Mesenchymal stem cell (in vitro differentiated cells and primary cell): Measurements from ENCODE around the gene NACC2.

Experiments used
- DNase-seq: peaks from one replicate; pipeline ENCODE4 v3.0.0-alpha.2; 2013
- H2AFZ ChIP-seq: one replicate; pipeline ENCODE4 v1.6.1; 2013; ENCODE audit warnings: low read depth, mild to moderate bottlenecking, control low read depth, inconsistent platforms, low read length, moderate library complexity
- H2AK5ac ChIP-seq: 2 replicates; pipeline ENCODE4 v1.6.1; 2013; ENCODE audit warnings: low read length, moderate library complexity, mild to moderate bottlenecking, inconsistent platforms; ENCODE audit not compliant: severe bottlenecking
- H2BK120ac ChIP-seq: one replicate; pipeline ENCODE4 v1.6.1; 2013; ENCODE audit warnings: low read depth, mild to moderate bottlenecking, inconsistent platforms, low read length, moderate library complexity
- H2BK12ac ChIP-seq, 2 experiments: one replicate each; pipeline ENCODE4 v1.6.1; 2013; ENCODE audit warnings: inconsistent platforms in 2 of 2, low read length in 2 of 2, mild to moderate bottlenecking in 2 of 2, moderate library complexity in 2 of 2, control low read depth in 1 of 2
- H2BK15ac ChIP-seq: one replicate; pipeline ENCODE4 v1.6.1; 2013; ENCODE audit warnings: mild to moderate bottlenecking, low read depth, inconsistent platforms; ENCODE audit not compliant: poor library complexity, severe bottlenecking
- H2BK5ac ChIP-seq: 2 replicates; pipeline ENCODE4 v1.6.1; 2013; ENCODE audit warnings: low read depth, mild to moderate bottlenecking, low read length, control low read depth, inconsistent platforms; ENCODE audit not compliant: poor library complexity, severe bottlenecking
- H3K14ac ChIP-seq, 2 experiments: one replicate each; pipeline ENCODE4 v1.6.1; 2013; ENCODE audit warnings: inconsistent platforms in 2 of 2, low read length in 2 of 2, control low read depth in 1 of 2, mild to moderate bottlenecking in 1 of 2, moderate library complexity in 1 of 2
- H3K18ac ChIP-seq, 2 experiments: one replicate each; pipeline ENCODE4 v1.6.1; 2013; ENCODE audit warnings: inconsistent platforms in 2 of 2, low read length in 2 of 2, control low read depth in 1 of 2, low read depth in 1 of 2, mild to moderate bottlenecking in 1 of 2
- H3K23ac ChIP-seq, 2 experiments: one replicate each; pipeline ENCODE4 v1.6.1; 2013; ENCODE audit warnings: inconsistent platforms in 2 of 2, low read length in 2 of 2, mild to moderate bottlenecking in 2 of 2, moderate library complexity in 2 of 2, control low read depth in 1 of 2
- H3K27ac ChIP-seq: 2 replicates; pipeline ENCODE4 v1.5.1; 2013; ENCODE audit warnings: mild to moderate bottlenecking, moderate library complexity, low read length, control low read depth, inconsistent platforms; ENCODE audit not compliant: poor library complexity, severe bottlenecking
- H3K27me3 ChIP-seq, 2 experiments: 2 replicates each; pipeline versions ENCODE4 v1.6.1 to v1.7.0; 2013; ENCODE audit warnings: low read length in 2 of 2, mild to moderate bottlenecking in 2 of 2, moderate library complexity in 2 of 2, control low read depth in 1 of 2, inconsistent platforms in 1 of 2; ENCODE audit not compliant: control insufficient read depth in 1 of 2, insufficient read depth in 1 of 2
- H3K36me3 ChIP-seq, 2 experiments: 2 replicates each; pipeline versions ENCODE4 v1.6.1 to v1.7.0; 2013; ENCODE audit warnings: low read length in 2 of 2, control low read depth in 1 of 2, inconsistent platforms in 1 of 2, low read depth in 1 of 2, mild to moderate bottlenecking in 1 of 2; ENCODE audit not compliant: insufficient read depth in 2 of 2, control insufficient read depth in 1 of 2
- H3K4ac ChIP-seq, 2 experiments: one replicate each; pipeline ENCODE4 v1.6.1; 2013; ENCODE audit warnings: inconsistent platforms in 2 of 2, low read length in 2 of 2, mild to moderate bottlenecking in 2 of 2, moderate library complexity in 2 of 2, control low read depth in 1 of 2, low read depth in 1 of 2
- H3K4me1 ChIP-seq: 2 replicates; pipeline ENCODE4 v1.6.1; 2013; ENCODE audit warnings: low read depth, low read length, control low read depth; ENCODE audit not compliant: control insufficient read depth, insufficient read depth
- H3K4me2 ChIP-seq: 2 replicates; pipeline ENCODE4 v1.6.1; 2013; ENCODE audit warnings: low read length, mild to moderate bottlenecking, inconsistent platforms; ENCODE audit not compliant: poor library complexity, severe bottlenecking
- H3K4me3 ChIP-seq, 2 experiments: 2 replicates each; pipeline versions ENCODE4 v1.5.1 to v1.7.0; 2013; ENCODE audit warnings: low read length in 2 of 2, mild to moderate bottlenecking in 2 of 2, control low read depth in 1 of 2, low read depth in 1 of 2; ENCODE audit not compliant: insufficient read depth in 1 of 2
- H3K79me1 ChIP-seq: replicated peaks from 2 replicates; pipeline ENCODE4 v1.6.1; 2013; ENCODE audit warnings: mild to moderate bottlenecking, control low read depth, low read length, inconsistent platforms; ENCODE audit not compliant: poor library complexity, severe bottlenecking
- H3K9ac ChIP-seq: 2 replicates; pipeline ENCODE4 v1.7.0; 2013; ENCODE audit warnings: mild to moderate bottlenecking, low read length, moderate library complexity
- H3K9me3 ChIP-seq: 2 replicates; pipeline ENCODE4 v1.7.0; 2013; ENCODE audit warnings: mild to moderate bottlenecking, low read length; ENCODE audit not compliant: control insufficient read depth
- H4K8ac ChIP-seq: one replicate; pipeline ENCODE4 v1.6.1; 2013; ENCODE audit warnings: inconsistent platforms, mild to moderate bottlenecking, low read length, moderate library complexity
- H4K91ac ChIP-seq: one replicate; pipeline ENCODE4 v1.6.1; 2013; ENCODE audit warnings: mild to moderate bottlenecking, low read length, inconsistent platforms
- WGBS: methylation state at CpG from one replicate; pipeline ENCODE4 v1.1.7; 2013; ENCODE audit warnings: mixed read lengths; 5-methylcytosine and 5-hydroxymethylcytosine counted together

The NACC2 gene

GRCh38 chr9:136022731-136023409 lies 72.2 kb downstream of the NACC2 start:
- Histone ChIP-seq H3K79me1 (peaks cover 45% of the 10 kb centered on the region), H2BK12ac (no peak overlapping the region), H2BK15ac (no peak overlapping the region), H3K27me3 (no peaks in the 10 kb centered on the region), H4K91ac (no peak overlapping the region), H3K36me3 (peaks cover 0 to 58% of the 10 kb centered on the region in 2 experiments), H3K4ac (no peak overlapping the region), H2BK120ac (no peak overlapping the region), H3K14ac (no peak overlapping the region), H3K23ac (no peak overlapping the region), H3K9ac (no peak overlapping the region), H2BK5ac (no peak overlapping the region), H4K8ac (no peak overlapping the region), H3K4me3 (no peak overlapping the region), H3K4me1 (peaks cover 9% of the 10 kb centered on the region), H3K27ac (no peak overlapping the region), H3K9me3 (no peaks in the 10 kb centered on the region), H3K18ac (no peak overlapping the region), H3K4me2 (no peak overlapping the region), H2AFZ (no peak overlapping the region), H2AK5ac (no peak overlapping the region)
- 97% methylated on average over 21 of the region's 22 CpGs for WGBS
- DNase-seq: no peak

- H3K14ac ChIP-seq: no peak overlapping the region
- no peak overlapping the region for H3K18ac ChIP-seq
- H2BK5ac ChIP-seq: no peak overlapping the region
- H3K4me2 ChIP-seq: no peak overlapping the region
- no peak overlapping the region for H4K8ac ChIP-seq
- no peak overlapping the region for H2AFZ ChIP-seq
- no peaks in the 10 kb centered on the region for H3K9me3 ChIP-seq
- no peaks in the 10 kb centered on the region for H3K27me3 ChIP-seq
- H2AK5ac ChIP-seq: no peak overlapping the region
- peaks cover 17% of the 10 kb centered on the region for H3K4me1 ChIP-seq
- no peak overlapping the region for H3K4me3 ChIP-seq
- H3K27ac ChIP-seq: no peak overlapping the region
- no peak overlapping the region for H3K9ac ChIP-seq
- 98% methylated on average over 19 of the region's 19 CpGs for WGBS
- H3K36me3 ChIP-seq: peaks cover 0 to 66% of the 10 kb centered on the region in 2 experiments
- H4K91ac ChIP-seq: no peak overlapping the region
- H3K4ac ChIP-seq: no peak overlapping the region
- no peak overlapping the region for H2BK15ac ChIP-seq
- DNase-seq: no peak
- no peak overlapping the region for H3K23ac ChIP-seq
- no peak overlapping the region for H2BK12ac ChIP-seq
- H3K79me1 ChIP-seq: peaks cover 53% of the 10 kb centered on the region
- H2BK120ac ChIP-seq: no peak overlapping the region
These were observed 73.0 kb downstream of the NACC2 start for GRCh38 chr9:136021872-136022681.

GRCh38 chr9:136021171-136021871 lies 73.8 kb downstream of the NACC2 start:
- Histone ChIP-seq H3K36me3 (peaks cover 0 to 70% of the 10 kb centered on the region in 2 experiments), H2AK5ac (no peak overlapping the region), H3K23ac (no peak overlapping the region), H2BK120ac (no peak overlapping the region), H3K4me1 (peaks cover 20% of the 10 kb centered on the region), H3K27me3 (no peaks in the 10 kb centered on the region), H2BK5ac (no peak overlapping the region), H3K4me2 (no peak overlapping the region), H3K4me3 (no peak overlapping the region), H3K79me1 (peaks cover 58% of the 10 kb centered on the region), H3K18ac (no peak overlapping the region), H2BK15ac (no peak overlapping the region), H3K9me3 (no peaks in the 10 kb centered on the region), H3K14ac (no peak overlapping the region), H2AFZ (no peak overlapping the region), H4K91ac (no peak overlapping the region), H3K27ac (no peak overlapping the region), H3K9ac (no peak overlapping the region), H4K8ac (no peak overlapping the region), H2BK12ac (no peak overlapping the region), H3K4ac (no peak overlapping the region)
- no peak for DNase-seq
- 86% methylated on average over 25 of the region's 25 CpGs for WGBS

- no peak overlapping the region for H3K23ac ChIP-seq
- H3K4ac ChIP-seq: no peak overlapping the region
- WGBS: 91% methylated on average over 9 of the region's 9 CpGs
- no peak overlapping the region for H3K4me2 ChIP-seq
- no peak overlapping the region for H2BK120ac ChIP-seq
- peaks cover 62% of the 10 kb centered on the region for H3K79me1 ChIP-seq
- H3K27ac ChIP-seq: no peak overlapping the region
- H3K27me3 ChIP-seq: no peaks in the 10 kb centered on the region
- H4K8ac ChIP-seq: no peak overlapping the region
- H2AK5ac ChIP-seq: no peak overlapping the region
- no peak overlapping the region for H3K4me3 ChIP-seq
- H3K9me3 ChIP-seq: no peaks in the 10 kb centered on the region
- H3K9ac ChIP-seq: no peak overlapping the region
- no peak overlapping the region for H3K14ac ChIP-seq
- H4K91ac ChIP-seq: no peak overlapping the region
- no peak overlapping the region for H3K18ac ChIP-seq
- DNase-seq: no peak
- H2AFZ ChIP-seq: no peak overlapping the region
- no peak overlapping the region for H2BK15ac ChIP-seq
- no peak overlapping the region for H2BK12ac ChIP-seq
- no peak overlapping the region for H2BK5ac ChIP-seq
- peaks cover 20% of the 10 kb centered on the region for H3K4me1 ChIP-seq
- peaks cover 0 to 74% of the 10 kb centered on the region in 2 experiments for H3K36me3 ChIP-seq
These were observed 74.4 kb downstream of the NACC2 start for GRCh38 chr9:136020671-136021070.
